ENCODE data around the gene ZNF891. TPM values are rescaled to one million over a fixed set of nuclear protein-coding genes. Genes with fewer than 3 reads are reported as not detected.

ZNF891 gene
- total RNA-seq, 1 experiment from 2014 or later = 2.1 TPM

GRCh38 chr12:133135747-133136146 is 5.7 kb upstream of the ZNF891 start:
- no peaks in the 10 kb centered on the region for H3K27me3 ChIP-seq (ENCODE audit: insufficient read depth, low read length)
- H3K4ac ChIP-seq (ENCODE audit: low read depth, low read length) = no peak overlapping the region
- peaks cover 1% of the 10 kb centered on the region for H3K23me2 ChIP-seq (ENCODE audit: insufficient read length, low read depth, low read length, poor library complexity, severe bottlenecking)
- no peak overlapping the region for H2AK5ac ChIP-seq (ENCODE audit: insufficient read length, low read length)
- no peak overlapping the region for H2BK120ac ChIP-seq (ENCODE audit: low read depth, low read length, poor library complexity, severe bottlenecking)
- H4K8ac ChIP-seq (replicated peaks; ENCODE audit: insufficient read length, low read depth, low read length) = no peak overlapping the region
- H4K91ac ChIP-seq (ENCODE audit: insufficient read length, low read depth, low read length) = no peak overlapping the region
- H2BK15ac ChIP-seq (ENCODE audit: low read depth, low read length) = no peak overlapping the region
- Mint-ChIP-seq H3K36me3 (ENCODE audit: insufficient read depth in 1 of 3, low read depth in 3 of 3) (peaks cover 84 to 96% (median 91%) of the 10 kb centered on the region in 3 experiments), H3K4me3 (no peak overlapping the region), H3K27me3 (ENCODE audit: low read depth) (no peaks in the 10 kb centered on the region; the same call in 1 of the 2 replicates), H3K9me3 (peaks cover 73 to 90% of the 10 kb centered on the region in 2 experiments), H3K4me1 (peaks cover 8 to 9% of the 10 kb centered on the region in 2 experiments), H3K27ac (no peak overlapping the region)
- no peak for TF ChIP-seq CTCF (conservative IDR thresholded peaks at IDR 0.05)
- H4K5ac ChIP-seq (ENCODE audit: insufficient read length, low read depth, low read length) = no peak overlapping the region
- H2BK5ac ChIP-seq (ENCODE audit: insufficient read length, low read length) = no peak overlapping the region
- no peak overlapping the region for H2AFZ ChIP-seq (ENCODE audit: low read length)
- no peak overlapping the region for H3T11ph ChIP-seq (ENCODE audit: low read length)
- H3K4me2 ChIP-seq (ENCODE audit: insufficient read depth, insufficient read length, low read length) = no peak overlapping the region
- WGBS (ENCODE audit: extremely low coverage, insufficient read length, low lambda C conversion rate) = no CpG with 5 or more reads among the region's 2 CpGs
- no peak overlapping the region for H3K23ac ChIP-seq (ENCODE audit: insufficient read length, low read depth, low read length)
- H4K20me1 ChIP-seq (ENCODE audit: control insufficient read depth, insufficient read depth, insufficient read length) = no peaks in the 10 kb centered on the region
- H3K56ac ChIP-seq (ENCODE audit: insufficient read length, low read depth, low read length) = no peak overlapping the region
- no peak overlapping the region for H2BK12ac ChIP-seq (ENCODE audit: insufficient read length, low read depth, low read length)
- peaks cover 69% of the 10 kb centered on the region for H3K9me3 ChIP-seq (ENCODE audit: control insufficient read depth, low read depth, low read length)
- no peak overlapping the region for H3K14ac ChIP-seq (ENCODE audit: insufficient read depth, low read length)
- DNase-seq = no peak
- H3K79me2 ChIP-seq (ENCODE audit: insufficient read depth, low read length) = peaks cover 3% of the 10 kb centered on the region; the same call in 1 of the 2 replicates
- no peaks in the 10 kb centered on the region for H3K4me1 ChIP-seq (ENCODE audit: insufficient read depth, low read length)
- H3K79me1 ChIP-seq (ENCODE audit: insufficient read depth, low read depth, low read length, poor library complexity, severe bottlenecking) = peaks cover 2% of the 10 kb centered on the region
- H2BK20ac ChIP-seq (ENCODE audit: low read depth, low read length, poor library complexity, severe bottlenecking) = no peak overlapping the region
- H3K18ac ChIP-seq (ENCODE audit: insufficient read length, low read depth, low read length) = no peak overlapping the region
- H3K27ac ChIP-seq (ENCODE audit: insufficient read length, low read depth, low read length) = no peak overlapping the region
- no peak overlapping the region for H3K9ac ChIP-seq (ENCODE audit: extremely low read depth, insufficient read length, low read length)

Data from H9 (cell line).